NCI-H1930 (cell line): Measurements from ENCODE around the gene MLKL.

ENCODE experiments used
- DNase-seq, 2 experiments: peaks; one replicate each; lab custom pipeline; 2025; lab: John Stamatoyannopoulos, UW

The MLKL gene

GRCh38 chr16:74650966-74651567 lies 49.6 kb downstream of the MLKL start:
- no peak for DNase-seq

GRCh38 chr16:74649839-74650504 lies 50.7 kb downstream of the MLKL start:
- DNase-seq: no peak

- DNase-seq: no peak
Measured at GRCh38 chr16:74641969-74642368, 58.7 kb downstream of the MLKL start.

GRCh38 chr16:74637742-74638453 lies 62.8 kb downstream of the MLKL start:
- DNase-seq: no peak

GRCh38 chr16:74635303-74635702 lies 65.4 kb downstream of the MLKL start:
- DNase-seq: no peak

- no peak for DNase-seq
Measured at GRCh38 chr16:74633686-74634085, 67.0 kb downstream of the MLKL start.

GRCh38 chr16:74627506-74628220 lies 73.0 kb downstream of the MLKL start:
- no peak for DNase-seq

GRCh38 chr16:74626741-74627416 lies 73.8 kb downstream of the MLKL start:
- no peak for DNase-seq

- DNase-seq: no peak
Measured at GRCh38 chr16:74625500-74626350, 74.9 kb downstream of the MLKL start.

- no peak for DNase-seq
Measured at GRCh38 chr16:74623839-74624235, 76.8 kb downstream of the MLKL start.

GRCh38 chr16:74623214-74623838 lies 77.3 kb downstream of the MLKL start:
- DNase-seq: no peak

- DNase-seq: no peak
Measured at GRCh38 chr16:74622005-74622404, 78.7 kb downstream of the MLKL start.
